Osteoblast (primary cell): Measurements from ENCODE around the gene NFATC4. TPM values are rescaled to one million over a fixed set of nuclear protein-coding genes. Genes with fewer than 3 reads are reported as not detected.
A peak's percentile ranks its signal among the peaks of the same experiment; 100 is the strongest.

Experiments used
- DNase-seq: peaks from one replicate; pipeline ENCODE4 v3.0.0; 2011; ENCODE audit warnings: low spot score, mixed read lengths; ENCODE audit not compliant: insufficient read length; ENCODE audit errors: missing footprints
- H2AFZ ChIP-seq: 2 replicates; pipeline ENCODE4 v1.6.0; 2011; ENCODE audit warnings: mild to moderate bottlenecking, low read length
- H3K27ac ChIP-seq: 2 replicates; pipeline ENCODE4 v1.5.1; 2011; ENCODE audit warnings: mild to moderate bottlenecking, low read depth, low read length, moderate library complexity
- H3K27me3 ChIP-seq: 2 replicates; pipeline ENCODE4 v1.6.0; 2012; ENCODE audit warnings: mild to moderate bottlenecking, control low read depth, inconsistent platforms, low read length, moderate library complexity; ENCODE audit not compliant: insufficient read depth
- H3K36me3 ChIP-seq: 2 replicates; pipeline ENCODE4 v1.5.1; 2011; ENCODE audit warnings: mild to moderate bottlenecking, low read length, control low read depth, moderate library complexity; ENCODE audit not compliant: insufficient read depth
- H3K4me1 ChIP-seq: 2 replicates; pipeline ENCODE4 v1.5.1; 2011; ENCODE audit warnings: mild to moderate bottlenecking, low read length, control low read depth, moderate library complexity; ENCODE audit not compliant: insufficient read depth
- H3K4me2 ChIP-seq: 2 replicates; pipeline ENCODE4 v1.6.0; 2011; ENCODE audit warnings: mild to moderate bottlenecking, low read length; ENCODE audit not compliant: insufficient read depth
- H3K4me3 ChIP-seq: fragments of 200-600 bp; sonication (generic); 3 replicates; pipeline ENCODE4 v1.5.1; 2012; ENCODE audit warnings: mild to moderate bottlenecking, low read length, inconsistent platforms; ENCODE audit not compliant: insufficient read depth
- H3K79me2 ChIP-seq: 2 replicates; pipeline ENCODE4 v1.6.0; 2012; ENCODE audit warnings: mild to moderate bottlenecking, low read length, control low read depth, inconsistent platforms; ENCODE audit not compliant: insufficient read depth
- H3K9me3 ChIP-seq: 2 replicates; pipeline ENCODE4 v1.5.1; 2011; ENCODE audit warnings: low read depth, low read length, control low read depth
- H4K20me1 ChIP-seq: 2 replicates; pipeline ENCODE4 v1.6.0; 2012; ENCODE audit warnings: mild to moderate bottlenecking, low read length, control low read depth; ENCODE audit not compliant: insufficient read depth
- CTCF ChIP-seq: IDR thresholded peaks from 2 replicates; pipeline ENCODE4 v1.5.1; 2011; ENCODE audit warnings: mild to moderate bottlenecking, low read depth, low read length, moderate library complexity; ENCODE audit errors: extremely low read depth
- total RNA-seq: library from RNA; depleted of rRNA; stranded (reverse); fragments of >200 nt; gene quantifications from 2 replicates; pipeline ENCODE4 v1.2.3, GENCODE V29; 2012

The NFATC4 gene
- total RNA-seq, 1 donor: 107 TPM

DNA sequence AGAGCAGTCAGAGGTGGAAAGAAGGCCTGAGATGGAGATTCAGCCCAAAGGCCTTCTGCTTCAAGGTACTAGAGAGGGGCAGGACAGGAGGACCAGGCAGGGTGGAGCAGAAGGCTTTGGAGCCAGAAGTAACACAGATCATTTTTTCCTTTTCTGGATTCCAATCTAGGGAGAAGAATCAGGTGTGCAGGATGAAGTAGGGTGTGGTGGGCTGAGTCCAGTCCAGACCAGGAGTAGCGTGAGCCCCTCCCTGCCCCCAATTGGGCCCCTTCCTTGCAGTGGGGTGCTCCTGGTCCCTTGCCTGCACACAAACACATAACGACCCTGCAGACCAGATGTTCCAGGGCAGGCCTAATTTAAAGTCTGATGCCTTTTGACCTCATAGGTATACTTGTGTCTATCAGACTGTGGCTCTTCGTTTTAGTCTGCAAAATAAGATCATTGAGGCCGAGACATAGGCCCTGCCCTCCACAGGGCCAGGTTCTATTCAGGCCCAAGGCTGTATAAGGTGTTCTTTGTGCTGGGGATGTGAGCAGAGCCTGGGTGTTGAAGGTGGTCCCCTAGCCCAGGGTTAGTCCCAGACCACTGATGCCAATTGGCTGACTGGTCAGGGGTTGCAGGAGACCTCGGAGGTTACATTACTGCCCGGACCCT lies 29.8 kb downstream of the NFATC4 start:
- H3K4me1 ChIP-seq: peaks cover 12% of the 10 kb centered on the region
- no peaks in the 10 kb centered on the region for H4K20me1 ChIP-seq
- no peaks in the 10 kb centered on the region for H3K27me3 ChIP-seq
- H2AFZ ChIP-seq: no peak overlapping the region
- no peak overlapping the region for H3K27ac ChIP-seq
- H3K4me2 ChIP-seq: peak overlapping the region; percentile 9
- H3K9me3 ChIP-seq: no peaks in the 10 kb centered on the region
- no peak for TF ChIP-seq CTCF
- H3K4me3 ChIP-seq: no peak overlapping the region
- DNase-seq: no peak
- no peaks in the 10 kb centered on the region for H3K36me3 ChIP-seq
- no peaks in the 10 kb centered on the region for H3K79me2 ChIP-seq

GRCh38 chr14:24398293-24398652 lies 30.3 kb downstream of the NFATC4 start:
- no peak for TF ChIP-seq CTCF
- peaks cover 12% of the 10 kb centered on the region for H3K4me1 ChIP-seq
- peak overlapping the region; percentile 72 for H3K4me3 ChIP-seq
- no peaks in the 10 kb centered on the region for H3K36me3 ChIP-seq
- no peaks in the 10 kb centered on the region for H3K27me3 ChIP-seq
- H3K27ac ChIP-seq: no peak overlapping the region
- H2AFZ ChIP-seq: peak overlapping the region; percentile 29
- no peaks in the 10 kb centered on the region for H4K20me1 ChIP-seq
- H3K9me3 ChIP-seq: no peaks in the 10 kb centered on the region
- H3K79me2 ChIP-seq: no peaks in the 10 kb centered on the region
- H3K4me2 ChIP-seq: peak overlapping the region; percentile 85
- no peak for DNase-seq

GRCh38 chr14:24398653-24399446 lies 30.9 kb downstream of the NFATC4 start, which contains the start of gene NYNRIN:
NYNRIN (plus strand) TSS chr14:24399003; CDS start chr14:24399247, 244 bp downstream.
- Histone ChIP-seq H3K4me1 (peaks cover 17% of the 10 kb centered on the region), H3K4me3 (peak within 1 kb of the TSS; percentile 72), H4K20me1 (no peaks in the 10 kb centered on the region), H3K79me2 (no peaks in the 10 kb centered on the region), H2AFZ (peak within 1 kb of the TSS; percentile 66), H3K27me3 (no peaks in the 10 kb centered on the region), H3K27ac (no peak within 1 kb of the TSS), H3K9me3 (no peaks in the 10 kb centered on the region), H3K36me3 (no peaks in the 10 kb centered on the region), H3K4me2 (peak within 1 kb of the TSS; percentile 85)
- DNase-seq: peak; percentile 92
- TF ChIP-seq CTCF: no peak

GRCh38 chr14:24399447-24399822 lies 31.5 kb downstream of the NFATC4 start:
- DNase-seq: no peak
- no peaks in the 10 kb centered on the region for H3K79me2 ChIP-seq
- TF ChIP-seq CTCF: no peak
- H3K27me3 ChIP-seq: no peaks in the 10 kb centered on the region
- no peaks in the 10 kb centered on the region for H4K20me1 ChIP-seq
- no peak overlapping the region for H3K27ac ChIP-seq
- peak overlapping the region; percentile 72 for H3K4me3 ChIP-seq
- H2AFZ ChIP-seq: peak overlapping the region; percentile 66
- H3K4me2 ChIP-seq: peak overlapping the region; percentile 85
- H3K36me3 ChIP-seq: no peaks in the 10 kb centered on the region
- H3K9me3 ChIP-seq: no peaks in the 10 kb centered on the region
- H3K4me1 ChIP-seq: peaks cover 17% of the 10 kb centered on the region
